GM23338 (cell line): Measurements from ENCODE around the gene WWP2.

Experiments
- EZH2 ChIP-seq: fragments of 200-600 bp; sonication (generic); IDR thresholded peaks from one replicate; pipeline ENCODE4 v1.8.0; 2017; ENCODE audit warnings: antibody characterized with exemption, mild to moderate bottlenecking, low read depth; ENCODE audit not compliant: unreplicated experiment
- JUNB ChIP-seq: IDR thresholded peaks from one replicate; pipeline ENCODE4 v1.6.1; 2016; ENCODE audit warnings: antibody characterized with exemption; ENCODE audit not compliant: unreplicated experiment

DNA sequence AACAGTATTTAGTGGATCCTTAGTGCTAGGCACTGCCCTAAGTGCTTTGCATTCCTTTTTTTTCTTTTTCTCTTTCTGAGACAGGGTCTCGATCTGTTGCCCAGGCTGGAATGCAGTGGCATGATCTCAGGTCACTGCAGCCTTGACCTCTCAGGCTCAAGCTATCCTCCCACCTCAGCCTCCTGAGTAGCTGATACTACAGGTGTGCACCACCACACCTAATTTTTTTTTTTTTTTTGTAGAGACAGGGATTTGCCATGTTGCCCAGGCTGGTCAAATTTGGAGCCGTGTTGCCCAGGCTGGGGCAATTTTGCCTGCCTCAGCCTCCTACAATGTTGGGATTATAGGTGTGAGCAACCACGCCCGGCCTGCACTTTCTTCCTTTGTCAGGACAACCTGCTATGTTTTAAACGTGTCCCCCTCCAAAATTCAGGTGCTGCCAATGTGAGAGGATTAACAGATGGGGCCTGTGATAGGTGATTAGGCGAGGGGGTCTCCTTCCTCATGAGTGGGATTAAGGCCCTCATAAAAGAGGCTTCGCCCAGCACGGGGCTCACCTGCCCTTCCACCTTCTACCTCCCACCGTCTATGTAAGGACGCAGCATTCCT lies 41.2 kb upstream of the WWP2 start:
- TF ChIP-seq EZH2 (no peak), JUNB (no peak)
